Lung (tissue), 12 donors: ENCODE results near the gene ERP27. TPM values are rescaled to one million over a fixed set of nuclear protein-coding genes. Genes with fewer than 3 reads are reported as not detected.
A peak's percentile ranks its signal among the peaks of the same experiment; 100 is the strongest.

ENCODE experiments used
- ATAC-seq: fragments of 200-7000 bp; cut with Tn5 transposase; one replicate; pipeline ENCODE4 v1.9.1; 2020; ENCODE audit warnings: moderate number of reproducible peaks; ENCODE audit not compliant: insufficient read depth, low FRiP score
- DNase-seq, 3 donors: peaks; one replicate each; pipeline ENCODE4 v3.0.0-alpha.2; 2013 to 2017
- H3K27ac ChIP-seq, 2 donors: one replicate each; pipeline ENCODE4 v1.5.1; 2013; ENCODE audit warnings: mild to moderate bottlenecking in 2 of 2, moderate library complexity in 2 of 2, control low read depth in 1 of 2, inconsistent platforms in 1 of 2, low read depth in 1 of 2, low read length in 1 of 2
- H3K27me3 ChIP-seq, 3 donors: one replicate each; pipeline ENCODE4 v1.5.1; 2013; ENCODE audit warnings: low read length in 2 of 3; ENCODE audit not compliant: control insufficient read depth in 3 of 3, insufficient read depth in 3 of 3
- H3K36me3 ChIP-seq, 4 donors: one replicate each; pipeline ENCODE4 v1.5.1; 2013; ENCODE audit warnings: low read length in 4 of 4, mild to moderate bottlenecking in 1 of 4, moderate library complexity in 1 of 4; ENCODE audit not compliant: control insufficient read depth in 4 of 4, insufficient read depth in 4 of 4
- H3K4me1 ChIP-seq, 5 donors: one replicate each; pipeline ENCODE4 v1.5.1; 2013; ENCODE audit warnings: low read length in 5 of 5, mild to moderate bottlenecking in 2 of 5, moderate library complexity in 1 of 5; ENCODE audit not compliant: control insufficient read depth in 5 of 5, insufficient read depth in 5 of 5
- H3K4me3 ChIP-seq: one replicate; pipeline ENCODE4 v1.5.1; 2013; ENCODE audit warnings: mild to moderate bottlenecking, control low read depth, moderate library complexity
- H3K9ac ChIP-seq, 2 donors: one replicate each; pipeline ENCODE4 v1.5.1; 2013; ENCODE audit warnings: low read length in 2 of 2, control low read depth in 1 of 2; ENCODE audit not compliant: insufficient read depth in 1 of 2
- H3K9me3 ChIP-seq, 4 donors: one replicate each; pipeline ENCODE4 v1.5.1; 2013; ENCODE audit warnings: low read length in 3 of 4, mild to moderate bottlenecking in 1 of 4, moderate library complexity in 1 of 4; ENCODE audit not compliant: control insufficient read depth in 4 of 4, insufficient read depth in 3 of 4
- WGBS, 2 donors: extraction: QIAGEN DNeasy Blood & Tissue Kit; methylation state at CpG; one replicate each; pipeline ENCODE4 v1.1.7; 2013; 5-methylcytosine and 5-hydroxymethylcytosine counted together
- polyA plus RNA-seq, 2 donors: library from polyadenylated mRNA; stranded (reverse); fragments of 200-250 nt; gene quantifications; one replicate each; pipeline ENCODE4 v1.2.1, GENCODE V29; 2013
- total RNA-seq, 2 donors: library from RNA; depleted of rRNA in 1 of 2; stranded (reverse); fragments of >200 nt in 1 of 2; gene quantifications; one replicate each; pipeline ENCODE4 v1.2.1, GENCODE V29; 2014 to 2021
- TF ChIP-seq, protein P1 (sequence below): IDR thresholded peaks from 2 replicates; pipeline ENCODE4 v1.5.1; 2012; ENCODE audit warnings: mild to moderate bottlenecking; ENCODE audit errors: control extremely low read depth, extremely low read depth
- donor health status: control.
- donor health status: control.
- donor health status: Bipolar disorder and iron deficiency.
- donor health status: healthy.
- donor health status: DM: yes; HTN: yes; CAD: no.

ERP27 gene
- total and polyA plus RNA-seq, 4 donors, result 1.9 to 64.6 (median 10.4) TPM

DNA sequence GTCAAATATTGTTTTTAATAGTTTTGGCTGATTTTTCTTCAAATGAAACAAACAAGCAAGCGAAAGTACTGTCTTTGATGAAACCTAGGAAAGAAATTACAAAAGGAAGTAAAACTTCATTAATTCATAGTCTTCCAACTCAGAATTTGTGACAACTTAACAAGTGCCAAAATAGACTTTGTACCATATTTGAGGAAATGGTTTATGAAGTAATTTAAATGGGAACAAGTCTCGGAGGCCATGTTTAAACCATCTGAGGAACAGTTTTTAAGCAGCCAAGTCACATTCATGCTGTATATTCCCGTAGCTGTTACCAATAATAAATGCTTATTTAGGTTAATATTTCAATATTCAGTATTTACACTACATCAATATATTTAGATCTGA lies 23.8 kb upstream of the ERP27 start:
- DNase-seq (no peak), ATAC-seq (no peak)
- Histone ChIP-seq H3K36me3 (no peaks in the 10 kb centered on the region), H3K27me3 (no peaks in the 10 kb centered on the region), H3K27ac (no peak overlapping the region), H3K9ac (no peak overlapping the region), H3K9me3 (no peaks in the 10 kb centered on the region), H3K4me1 (peaks cover 0 to 6% (median 1%) of the 10 kb centered on the region in 5 donors), H3K4me3 (no peak overlapping the region)
- TF ChIP-seq, protein P1, sequence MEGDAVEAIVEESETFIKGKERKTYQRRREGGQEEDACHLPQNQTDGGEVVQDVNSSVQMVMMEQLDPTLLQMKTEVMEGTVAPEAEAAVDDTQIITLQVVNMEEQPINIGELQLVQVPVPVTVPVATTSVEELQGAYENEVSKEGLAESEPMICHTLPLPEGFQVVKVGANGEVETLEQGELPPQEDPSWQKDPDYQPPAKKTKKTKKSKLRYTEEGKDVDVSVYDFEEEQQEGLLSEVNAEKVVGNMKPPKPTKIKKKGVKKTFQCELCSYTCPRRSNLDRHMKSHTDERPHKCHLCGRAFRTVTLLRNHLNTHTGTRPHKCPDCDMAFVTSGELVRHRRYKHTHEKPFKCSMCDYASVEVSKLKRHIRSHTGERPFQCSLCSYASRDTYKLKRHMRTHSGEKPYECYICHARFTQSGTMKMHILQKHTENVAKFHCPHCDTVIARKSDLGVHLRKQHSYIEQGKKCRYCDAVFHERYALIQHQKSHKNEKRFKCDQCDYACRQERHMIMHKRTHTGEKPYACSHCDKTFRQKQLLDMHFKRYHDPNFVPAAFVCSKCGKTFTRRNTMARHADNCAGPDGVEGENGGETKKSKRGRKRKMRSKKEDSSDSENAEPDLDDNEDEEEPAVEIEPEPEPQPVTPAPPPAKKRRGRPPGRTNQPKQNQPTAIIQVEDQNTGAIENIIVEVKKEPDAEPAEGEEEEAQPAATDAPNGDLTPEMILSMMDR, result no peak
- 33 to 55% methylated on average over 3 of the region's 3 CpGs for WGBS, 2 donors

DNA sequence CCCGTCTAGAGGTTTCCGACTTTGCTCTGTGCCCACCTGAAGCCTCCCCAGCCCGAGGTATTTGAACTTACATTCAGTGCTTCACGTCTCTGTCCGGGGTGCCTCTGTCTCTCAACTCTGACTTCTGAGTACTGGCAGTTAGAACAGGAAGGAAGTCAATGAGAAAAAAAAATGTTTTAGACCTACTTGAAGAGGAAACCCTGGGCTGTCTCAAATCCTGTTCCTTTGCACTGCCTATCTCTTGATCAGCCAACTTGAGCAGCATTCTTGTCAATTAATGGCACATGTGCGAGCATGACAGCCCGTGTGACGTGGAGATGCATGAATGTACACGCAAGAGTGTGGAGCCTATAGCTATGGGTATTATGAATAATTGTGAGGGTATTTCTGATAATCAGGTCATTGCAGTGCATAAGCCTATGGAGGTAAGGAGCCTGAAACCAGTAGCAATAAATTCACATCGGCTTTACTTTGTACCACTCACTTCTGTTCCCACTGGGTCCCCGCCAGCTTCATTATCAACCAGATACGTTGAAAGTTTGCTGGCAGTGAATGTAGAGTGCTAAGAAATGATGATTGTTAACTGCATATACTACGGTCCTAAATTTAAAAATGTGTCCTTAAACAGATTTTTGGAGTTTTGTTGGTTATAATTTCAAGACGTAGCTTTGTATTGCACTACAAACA lies 23.3 kb upstream of the ERP27 start, which contains the start of gene ARHGDIB:
Gene ARHGDIB (minus strand): TSS at position 136 of the 687 bp plus-strand sequence. CDS start 10,889 bp downstream, outside the sequence.
- Histone ChIP-seq H3K27ac (peak within 1 kb of the TSS; percentile 64 to 79), H3K9ac (peak within 1 kb of the TSS in 1 of 2 donors; percentile 39), H3K4me1 (peaks cover 0 to 6% (median 3%) of the 10 kb centered on the region in 5 donors), H3K4me3 (peak within 1 kb of the TSS; percentile 17), H3K9me3 (no peaks in the 10 kb centered on the region), H3K36me3 (no peaks in the 10 kb centered on the region), H3K27me3 (no peaks in the 10 kb centered on the region)
- DNase-seq (peak in 1 of 3 donors; percentile 29), ATAC-seq (peak; percentile 81)
- WGBS, 2 donors, result 9 to 17% methylated on average over 14 of the region's 14 CpGs
- TF ChIP-seq, protein P1, result no peak

- H3K9me3 ChIP-seq, result no peaks in the 10 kb centered on the region
- DNase-seq (no peak), ATAC-seq (peak; percentile 85)
- no peaks in the 10 kb centered on the region for H3K36me3 ChIP-seq
- TF ChIP-seq, protein P1, result no peak
- peak overlapping the region; percentile 17 for H3K4me3 ChIP-seq
- peak overlapping the region; percentile 64 to 79 for H3K27ac ChIP-seq
- H3K27me3 ChIP-seq, result no peaks in the 10 kb centered on the region
- peak overlapping the region in 1 of 2 donors; percentile 39 for H3K9ac ChIP-seq
- H3K4me1 ChIP-seq, result peaks cover 0 to 6% (median 3%) of the 10 kb centered on the region in 5 donors
- WGBS, 2 donors, result 14 to 27% methylated on average over 13 of the region's 13 CpGs
Measured at GRCh38 chr12:14960548-14961465, 22.5 kb upstream of the ERP27 start.
